ENCODE data around the gene YIPF3.
"Not testable (repeated sequence)": the region's sequence is repeated elsewhere in the genome, so short reads cannot be mapped to it uniquely, and the experiment has no call there.

- TF ChIP-seq, protein P1, sequence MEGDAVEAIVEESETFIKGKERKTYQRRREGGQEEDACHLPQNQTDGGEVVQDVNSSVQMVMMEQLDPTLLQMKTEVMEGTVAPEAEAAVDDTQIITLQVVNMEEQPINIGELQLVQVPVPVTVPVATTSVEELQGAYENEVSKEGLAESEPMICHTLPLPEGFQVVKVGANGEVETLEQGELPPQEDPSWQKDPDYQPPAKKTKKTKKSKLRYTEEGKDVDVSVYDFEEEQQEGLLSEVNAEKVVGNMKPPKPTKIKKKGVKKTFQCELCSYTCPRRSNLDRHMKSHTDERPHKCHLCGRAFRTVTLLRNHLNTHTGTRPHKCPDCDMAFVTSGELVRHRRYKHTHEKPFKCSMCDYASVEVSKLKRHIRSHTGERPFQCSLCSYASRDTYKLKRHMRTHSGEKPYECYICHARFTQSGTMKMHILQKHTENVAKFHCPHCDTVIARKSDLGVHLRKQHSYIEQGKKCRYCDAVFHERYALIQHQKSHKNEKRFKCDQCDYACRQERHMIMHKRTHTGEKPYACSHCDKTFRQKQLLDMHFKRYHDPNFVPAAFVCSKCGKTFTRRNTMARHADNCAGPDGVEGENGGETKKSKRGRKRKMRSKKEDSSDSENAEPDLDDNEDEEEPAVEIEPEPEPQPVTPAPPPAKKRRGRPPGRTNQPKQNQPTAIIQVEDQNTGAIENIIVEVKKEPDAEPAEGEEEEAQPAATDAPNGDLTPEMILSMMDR (IDR thresholded peaks at IDR 0.05): not testable (repeated sequence)
- not testable (repeated sequence) for TF ChIP-seq POLR2AphosphoS5 (IDR thresholded peaks at IDR 0.05; ENCODE audit: low read depth, low read length); SIN3A (IDR thresholded peaks at IDR 0.05; ENCODE audit: borderline replicate concordance, insufficient read depth, low read depth, low read length)
Measured at GRCh38 chr6:43467265-43467664, 49.5 kb downstream of the YIPF3 start.
